GM19328 (cell line): ENCODE measurements around the gene PDE8B.

Experiments
- ATAC-seq: cut with Tn5 transposase; IDR thresholded peaks from one replicate; pipeline ENCODE4 v1.9.1; 2021; ENCODE audit warnings: mild to moderate bottlenecking, moderate library complexity; ENCODE audit not compliant: unreplicated experiment

PDE8B gene

GRCh38 chr5:77281969-77282336, 71.5 kb downstream of the PDE8B start:
- no peak for ATAC-seq

- no peak for ATAC-seq
Observed at GRCh38 chr5:77282337-77283027, 72.0 kb downstream of the PDE8B start.

GRCh38 chr5:77285251-77285841, 74.9 kb downstream of the PDE8B start:
- no peak for ATAC-seq

GRCh38 chr5:77292026-77292757, 81.7 kb downstream of the PDE8B start:
- ATAC-seq, result no peak

- ATAC-seq, result no peak
Observed at GRCh38 chr5:77294185-77294584, 83.7 kb downstream of the PDE8B start.

GRCh38 chr5:77295863-77296378, 85.4 kb downstream of the PDE8B start:
- ATAC-seq, result no peak

GRCh38 chr5:77298146-77298545, 87.7 kb downstream of the PDE8B start:
- ATAC-seq, result no peak

GRCh38 chr5:77300451-77300850, 90.0 kb downstream of the PDE8B start:
- ATAC-seq, result no peak

GRCh38 chr5:77301447-77301883, 91.0 kb downstream of the PDE8B start:
- no peak for ATAC-seq

GRCh38 chr5:77302247-77302646, 91.8 kb downstream of the PDE8B start:
- ATAC-seq, result no peak

- no peak for ATAC-seq
Observed at GRCh38 chr5:77302653-77303052, 92.2 kb downstream of the PDE8B start.

- ATAC-seq, result no peak
Observed at GRCh38 chr5:77304388-77304787, 93.9 kb downstream of the PDE8B start.

GRCh38 chr5:77305222-77305846, 94.9 kb downstream of the PDE8B start:
- ATAC-seq, result no peak

- no peak for ATAC-seq
Observed at GRCh38 chr5:77305956-77306355, 95.5 kb downstream of the PDE8B start.

- ATAC-seq, result no peak
Observed at GRCh38 chr5:77306531-77306930, 96.1 kb downstream of the PDE8B start.

GRCh38 chr5:77308154-77308960, 97.9 kb downstream of the PDE8B start:
- ATAC-seq, result no peak

- ATAC-seq, result no peak
Observed at GRCh38 chr5:77309140-77309539, 98.7 kb downstream of the PDE8B start.

- ATAC-seq, result no peak
Observed at GRCh38 chr5:77310494-77311213, 100.2 kb downstream of the PDE8B start.

- ATAC-seq, result no peak
Observed at GRCh38 chr5:77311214-77311571, 100.7 kb downstream of the PDE8B start.

GRCh38 chr5:77312413-77312812, 101.9 kb downstream of the PDE8B start:
- no peak for ATAC-seq
